Retinal pigment epithelial cell (primary cell): ENCODE results near the gene CUX1.
"Not testable (repeated sequence)": the region's sequence is repeated elsewhere in the genome, so short reads cannot be mapped to it uniquely, and the experiment has no call there.

Experiments used
- DNase-seq: peaks from one replicate; pipeline ENCODE4 v3.0.0-alpha.2; 2010; ENCODE audit warnings: low read depth
- H3K4me3 ChIP-seq: 2 replicates; pipeline ENCODE4 v1.5.1; 2011; ENCODE audit warnings: mild to moderate bottlenecking, low read length, control low read depth, moderate library complexity
- CTCF ChIP-seq: conservative IDR thresholded peaks from 2 replicates; pipeline ENCODE4 v1.5.1; 2011; ENCODE audit warnings: low read depth, low read length, control low read depth, inconsistent platforms

The CUX1 gene

GRCh38 chr7:101880282-101881054 lies 63.0 kb downstream of the CUX1 start:
- no peak for TF ChIP-seq CTCF
- no peak for DNase-seq
- H3K4me3 ChIP-seq, result no peak overlapping the region

- TF ChIP-seq CTCF, result no peak
- peak; percentile 79 for DNase-seq
- no peak overlapping the region for H3K4me3 ChIP-seq
Observed at GRCh38 chr7:101882005-101882421, 64.6 kb downstream of the CUX1 start.

- peak overlapping the region; percentile 7 for H3K4me3 ChIP-seq
- peak; percentile 99 for DNase-seq
- no peak for TF ChIP-seq CTCF
Observed at GRCh38 chr7:101882595-101883564, 65.5 kb downstream of the CUX1 start.

GRCh38 chr7:101884671-101885596 lies 67.5 kb downstream of the CUX1 start:
- TF ChIP-seq CTCF, result no peak
- no peak for DNase-seq
- H3K4me3 ChIP-seq, result no peak overlapping the region

GRCh38 chr7:101885597-101885955 lies 68.2 kb downstream of the CUX1 start:
- H3K4me3 ChIP-seq, result no peak overlapping the region
- TF ChIP-seq CTCF, result no peak
- no peak for DNase-seq

GRCh38 chr7:101887352-101887751 lies 69.9 kb downstream of the CUX1 start:
- H3K4me3 ChIP-seq, DNase-seq: not testable (repeated sequence)

- not testable (repeated sequence) for DNase-seq, H3K4me3 ChIP-seq
Observed at GRCh38 chr7:101888564-101888963, 71.1 kb downstream of the CUX1 start.
